ENCODE results near the gene HILPDA. TPM values are rescaled to one million over a fixed set of nuclear protein-coding genes. Genes with fewer than 3 reads are reported as not detected.
"Not testable (repeated sequence)": the region's sequence is repeated elsewhere in the genome, so short reads cannot be mapped to it uniquely, and the experiment has no call there.

Gene HILPDA
- total and polyA plus RNA-seq, 9 of the 15 experiments (the other 6 are each of a cell fraction or from before 2014, with no cell fraction given): 8.3 to 71.8 (median 23.5) TPM

GRCh38 chr7:128476402-128477335 is 21.0 kb downstream of the HILPDA start, which contains the start of gene METTL2B (continued):
- TF ChIP-seq ZNF740 (CRISPR knock-in tag; IDR thresholded peaks at IDR 0.05): 0 out of 2 replicates have a peak, but pooled peaks have one; percentile 44
- not testable (repeated sequence) for TF ChIP-seq ZNF740 (tag; IDR thresholded peaks at IDR 0.05)
- TF ChIP-seq CBFB (CRISPR knock-in tag; IDR thresholded peaks at IDR 0.05): peak; percentile 88
- peak; percentile 65; the same call in 1 of the 2 replicates for TF ChIP-seq ZNF57 (CRISPR knock-in tag; IDR thresholded peaks at IDR 0.05)
- TF ChIP-seq ATF3 (IDR thresholded peaks at IDR 0.05): peak; percentile 22; the same call in 1 of the 2 replicates
- peak; percentile 87 for TF ChIP-seq ATF3 (CRISPR knock-in tag; conservative IDR thresholded peaks at IDR 0.05)
- peak; percentile 51; the same call in 1 of the 2 replicates for TF ChIP-seq NFIC (IDR thresholded peaks at IDR 0.05)
- peak; percentile 79; the same call in 1 of the 2 replicates for TF ChIP-seq ZNF395 (CRISPR knock-in tag; IDR thresholded peaks at IDR 0.05)
- peak; percentile 43; the same call in 1 of the 2 replicates for TF ChIP-seq POLR2AphosphoS2 (IDR thresholded peaks at IDR 0.05; ENCODE audit: low read length)
- TF ChIP-seq E2F1 (CRISPR knock-in tag; IDR thresholded peaks at IDR 0.05): peak; percentile 99
- peak in 1 of 2 experiments; percentile 11; a peak in 1 of 4 replicates for TF ChIP-seq FOXK2 (conservative IDR thresholded peaks at IDR 0.05 in 1 of 2, IDR thresholded peaks at IDR 0.05 in 1 of 2; ENCODE audit: low read depth in 2 of 2)
- peak; percentile 97 for TF ChIP-seq EP400 (IDR thresholded peaks at IDR 0.05)
- TF ChIP-seq ETS1 (conservative IDR thresholded peaks at IDR 0.05; ENCODE audit: control insufficient read depth, low read depth, low read length): peak; percentile 40; the same call in 1 of the 2 replicates
- peak; percentile 90 for TF ChIP-seq ZNF592 (IDR thresholded peaks at IDR 0.05)
- peak; percentile 97 for TF ChIP-seq KDM5B (IDR thresholded peaks at IDR 0.05; ENCODE audit: insufficient replicate concordance, low read depth, low read length)

All from K562 (cell line).